Measurements from ENCODE around the gene TTLL6.
"Not testable (repeated sequence)": the region's sequence is repeated elsewhere in the genome, so short reads cannot be mapped to it uniquely, and the experiment has no call there.

TTLL6 gene

GRCh38 chr17:48814504-48814903, 2.5 kb downstream of the TTLL6 start:
- DNase-seq = no peak

GRCh38 chr17:48812001-48812400, 5.0 kb downstream of the TTLL6 start:
- DNase-seq = no peak

GRCh38 chr17:48809182-48809581, 7.8 kb downstream of the TTLL6 start:
- DNase-seq = no peak

GRCh38 chr17:48804936-48805411, 12.1 kb downstream of the TTLL6 start:
- peak; percentile 4 to 22 for DNase-seq

- no peak for DNase-seq
These were observed 16.3 kb downstream of the TTLL6 start for GRCh38 chr17:48800626-48801217.

GRCh38 chr17:48799069-48799723, 17.8 kb downstream of the TTLL6 start:
- no peak for DNase-seq

GRCh38 chr17:48796163-48796522, 20.9 kb downstream of the TTLL6 start:
- not testable (repeated sequence) for DNase-seq

GRCh38 chr17:48795444-48796162, 21.4 kb downstream of the TTLL6 start:
- DNase-seq = no peak

- no peak for DNase-seq
These were observed 24.8 kb downstream of the TTLL6 start for GRCh38 chr17:48792033-48792798.

- peak; percentile 32 to 34 for DNase-seq
These were observed 25.6 kb downstream of the TTLL6 start for GRCh38 chr17:48791128-48792032.

- no peak for DNase-seq
These were observed 26.4 kb downstream of the TTLL6 start for GRCh38 chr17:48790607-48791127.

- no peak for DNase-seq
These were observed 29.2 kb downstream of the TTLL6 start for GRCh38 chr17:48787828-48788227.

- no peak for DNase-seq
These were observed 37.6 kb downstream of the TTLL6 start for GRCh38 chr17:48779421-48779820.

- DNase-seq = no peak
These were observed 40.4 kb downstream of the TTLL6 start for GRCh38 chr17:48776602-48777001.

GRCh38 chr17:48773245-48773644, 43.8 kb downstream of the TTLL6 start:
- no peak for DNase-seq

- DNase-seq = no peak
These were observed 46.1 kb downstream of the TTLL6 start for GRCh38 chr17:48770954-48771353.

GRCh38 chr17:48769009-48769675, 47.9 kb downstream of the TTLL6 start:
- no peak for DNase-seq

GRCh38 chr17:48767263-48767774, 49.7 kb downstream of the TTLL6 start:
- no peak for DNase-seq

GRCh38 chr17:48761114-48761513, 55.9 kb downstream of the TTLL6 start:
- no peak for DNase-seq

- DNase-seq = no peak
These were observed 56.6 kb downstream of the TTLL6 start for GRCh38 chr17:48760411-48760810.

- DNase-seq = no peak
These were observed 57.7 kb downstream of the TTLL6 start for GRCh38 chr17:48759288-48759687.
